ENCODE data around the gene NOL4L. TPM values are rescaled to one million over a fixed set of nuclear protein-coding genes. Genes with fewer than 3 reads are reported as not detected.
A peak's percentile ranks its signal among the peaks of the same experiment; 100 is the strongest.
"Not testable (repeated sequence)": the region's sequence is repeated elsewhere in the genome, so short reads cannot be mapped to it uniquely, and the experiment has no call there.

The NOL4L gene
- total RNA-seq, 1 donor from 2014 or later, result 19.7 TPM

DNA sequence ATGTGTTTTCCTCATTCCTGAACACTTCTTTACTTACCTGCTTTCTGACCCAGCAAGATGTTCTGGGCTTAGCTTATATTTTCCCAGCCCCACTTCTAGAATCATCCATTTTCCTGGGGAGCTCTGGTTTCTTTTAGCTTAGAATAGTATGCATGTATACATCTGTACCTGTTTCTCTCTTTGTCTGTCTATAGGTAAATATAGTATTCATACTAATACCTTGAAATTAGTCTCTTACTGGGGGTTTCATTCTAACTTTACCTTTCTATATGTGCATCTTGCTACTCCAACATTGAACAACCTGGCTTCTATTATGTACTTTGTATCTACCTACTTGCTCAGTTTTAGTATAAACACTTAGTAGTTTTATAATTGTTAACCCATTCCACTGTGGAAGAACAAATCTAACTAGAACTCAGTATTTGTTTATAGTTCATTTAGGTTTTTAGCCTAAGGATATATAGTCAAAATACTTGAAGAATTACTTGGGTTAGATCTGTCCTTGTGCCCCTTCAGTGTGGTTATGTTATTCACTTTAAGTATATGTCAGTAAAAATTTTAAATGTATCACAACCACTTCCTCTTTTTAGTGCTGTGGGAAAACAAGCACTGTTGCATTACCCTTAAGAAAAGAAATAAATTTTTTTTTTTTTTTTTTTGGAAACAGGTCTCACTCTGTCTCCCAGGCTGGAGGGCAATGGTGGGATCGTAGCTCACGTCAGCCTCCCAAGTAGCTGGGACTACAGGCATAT lies 173.0 kb downstream of the NOL4L start:
- peaks cover 2% of the 10 kb centered on the region for H3K36me3 ChIP-seq
- no peak overlapping the region for H3K4me3 ChIP-seq
- ATAC-seq (no peak), DNase-seq (no peak)
- H3K9me3 ChIP-seq, result no peaks in the 10 kb centered on the region
- no peaks in the 10 kb centered on the region for H3K27me3 ChIP-seq
- no peak overlapping the region for H3K27ac ChIP-seq
- peaks cover 3% of the 10 kb centered on the region for H3K4me1 ChIP-seq
- TF ChIP-seq, protein P1, sequence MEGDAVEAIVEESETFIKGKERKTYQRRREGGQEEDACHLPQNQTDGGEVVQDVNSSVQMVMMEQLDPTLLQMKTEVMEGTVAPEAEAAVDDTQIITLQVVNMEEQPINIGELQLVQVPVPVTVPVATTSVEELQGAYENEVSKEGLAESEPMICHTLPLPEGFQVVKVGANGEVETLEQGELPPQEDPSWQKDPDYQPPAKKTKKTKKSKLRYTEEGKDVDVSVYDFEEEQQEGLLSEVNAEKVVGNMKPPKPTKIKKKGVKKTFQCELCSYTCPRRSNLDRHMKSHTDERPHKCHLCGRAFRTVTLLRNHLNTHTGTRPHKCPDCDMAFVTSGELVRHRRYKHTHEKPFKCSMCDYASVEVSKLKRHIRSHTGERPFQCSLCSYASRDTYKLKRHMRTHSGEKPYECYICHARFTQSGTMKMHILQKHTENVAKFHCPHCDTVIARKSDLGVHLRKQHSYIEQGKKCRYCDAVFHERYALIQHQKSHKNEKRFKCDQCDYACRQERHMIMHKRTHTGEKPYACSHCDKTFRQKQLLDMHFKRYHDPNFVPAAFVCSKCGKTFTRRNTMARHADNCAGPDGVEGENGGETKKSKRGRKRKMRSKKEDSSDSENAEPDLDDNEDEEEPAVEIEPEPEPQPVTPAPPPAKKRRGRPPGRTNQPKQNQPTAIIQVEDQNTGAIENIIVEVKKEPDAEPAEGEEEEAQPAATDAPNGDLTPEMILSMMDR (IDR thresholded peaks at IDR 0.05), result no peak
- intact Hi-C loops (cut with DNase I), result no loop called here

DNA sequence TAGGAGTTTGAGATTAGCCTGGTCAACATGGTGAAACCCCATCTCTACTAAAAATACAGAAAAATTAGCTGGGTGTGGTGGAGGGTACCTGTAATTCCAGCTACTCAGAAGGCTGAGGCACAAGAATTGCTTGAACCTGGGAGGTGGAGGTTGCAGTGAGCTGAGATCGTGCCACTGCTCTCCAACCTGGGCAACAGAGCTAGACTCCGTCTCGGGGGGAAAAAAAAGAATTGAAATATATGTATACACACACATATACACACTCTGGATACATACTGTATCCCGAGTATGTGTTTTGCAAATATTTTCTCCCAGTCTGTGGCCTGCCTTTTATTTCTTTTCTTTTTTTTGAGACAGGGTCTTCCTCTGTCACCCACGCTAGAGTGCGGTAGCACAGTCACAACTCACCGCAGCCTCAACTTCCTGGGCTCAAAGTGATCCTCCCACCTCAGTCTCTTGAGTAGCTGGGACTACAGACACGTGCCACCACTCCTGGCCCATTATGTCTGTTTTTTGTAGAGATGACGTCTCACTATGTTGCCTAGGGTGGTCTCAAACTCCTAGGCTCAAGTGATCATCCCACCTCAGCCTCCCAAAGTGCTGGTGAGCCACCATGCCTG lies 177.9 kb downstream of the NOL4L start:
- not testable (repeated sequence) for ATAC-seq

DNA sequence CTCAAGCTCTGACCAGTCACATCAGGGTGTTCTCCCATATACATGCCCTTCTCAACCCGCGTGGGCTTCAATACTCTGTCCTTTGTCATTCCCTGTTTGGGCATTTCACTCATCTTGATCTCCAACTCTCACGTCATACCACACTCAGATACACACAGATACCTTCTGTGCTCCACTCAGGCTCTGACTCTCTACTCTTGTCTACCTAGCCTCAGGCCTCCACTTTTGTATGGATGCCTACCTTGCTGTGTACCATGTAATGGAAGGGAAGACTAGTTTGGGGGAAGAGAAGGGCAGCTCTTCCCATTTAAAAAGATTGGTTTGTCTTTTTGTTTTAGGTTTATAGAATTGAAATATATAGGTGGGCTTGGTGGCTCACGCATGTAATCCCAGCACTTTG lies 178.4 kb downstream of the NOL4L start:
- DNase-seq (no peak), ATAC-seq (no peak)
- peaks cover 9% of the 10 kb centered on the region for H3K36me3 ChIP-seq
- H3K27ac ChIP-seq, result no peak overlapping the region
- no peaks in the 10 kb centered on the region for H3K27me3 ChIP-seq
- intact Hi-C loops (cut with DNase I), result no loop called here
- H3K4me3 ChIP-seq, result no peak overlapping the region
- H3K4me1 ChIP-seq, result no peaks in the 10 kb centered on the region
- TF ChIP-seq, protein P1 (IDR thresholded peaks at IDR 0.05), result no peak
- H3K9me3 ChIP-seq, result no peaks in the 10 kb centered on the region

More for the DNA sequence above, 177.9 kb downstream of the NOL4L start:
- H3K27ac ChIP-seq; DNase-seq; intact Hi-C loops (cut with DNase I); H3K4me3 ChIP-seq; H3K27me3 ChIP-seq; H3K9me3 ChIP-seq; H3K36me3 ChIP-seq; H3K4me1 ChIP-seq: not testable (repeated sequence)

DNA sequence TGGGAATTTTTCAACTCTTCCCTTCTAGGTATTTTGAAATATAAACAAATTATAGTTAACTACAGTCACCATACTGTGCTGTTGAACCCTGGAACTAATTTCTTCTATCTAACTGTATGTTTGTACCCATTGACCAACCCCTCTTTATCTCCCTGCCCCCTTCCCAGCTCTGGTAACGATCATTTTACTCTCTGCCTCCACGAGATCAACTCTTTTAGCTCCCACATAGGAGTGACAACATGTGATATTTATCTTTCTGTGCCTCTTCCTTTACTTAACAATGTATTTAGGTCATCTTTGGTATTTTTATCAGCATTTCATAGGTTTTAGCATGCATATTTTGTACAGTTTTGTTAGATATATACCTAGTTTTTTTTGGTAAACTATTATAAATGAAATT lies 181.1 kb downstream of the NOL4L start:
- Histone ChIP-seq H3K27me3 (no peaks in the 10 kb centered on the region), H3K4me3 (no peak overlapping the region), H3K4me1 (no peaks in the 10 kb centered on the region), H3K36me3 (peaks cover 9% of the 10 kb centered on the region), H3K9me3 (no peaks in the 10 kb centered on the region), H3K27ac (no peak overlapping the region)
- intact Hi-C loops (cut with DNase I), result no loop called here
- TF ChIP-seq, protein P1 (IDR thresholded peaks at IDR 0.05), result no peak
- DNase-seq, result no peak
- no peak for ATAC-seq

DNA sequence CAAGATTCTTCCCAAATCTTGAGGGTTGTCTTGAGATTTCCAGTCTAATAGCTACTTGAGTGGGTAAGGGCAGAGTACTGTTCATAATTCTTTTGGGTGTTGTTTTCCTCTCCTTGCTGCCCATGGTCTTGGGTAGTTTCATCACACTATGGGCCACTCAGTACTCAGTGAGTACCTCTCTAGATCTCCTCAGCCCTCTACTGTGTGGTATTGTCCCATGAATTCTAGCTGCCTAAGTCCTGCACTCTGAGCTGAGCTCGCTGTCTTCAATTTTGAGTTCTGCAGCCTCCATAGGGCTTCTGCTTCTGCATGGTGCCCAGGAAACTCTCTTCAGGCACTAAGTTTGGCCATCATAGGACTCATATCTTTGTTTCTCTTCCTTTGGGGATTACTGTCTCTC lies 184.7 kb downstream of the NOL4L start:
- ATAC-seq (peak; percentile 62), DNase-seq (no peak)
- no peak overlapping the region for H3K27ac ChIP-seq
- H3K4me3 ChIP-seq, result no peak overlapping the region
- intact Hi-C loops (cut with DNase I), result no loop called here
- no peaks in the 10 kb centered on the region for H3K36me3 ChIP-seq
- peaks cover 4% of the 10 kb centered on the region for H3K4me1 ChIP-seq
- H3K27me3 ChIP-seq, result no peaks in the 10 kb centered on the region
- TF ChIP-seq, protein P1 (IDR thresholded peaks at IDR 0.05), result no peak
- H3K9me3 ChIP-seq, result no peaks in the 10 kb centered on the region

DNA sequence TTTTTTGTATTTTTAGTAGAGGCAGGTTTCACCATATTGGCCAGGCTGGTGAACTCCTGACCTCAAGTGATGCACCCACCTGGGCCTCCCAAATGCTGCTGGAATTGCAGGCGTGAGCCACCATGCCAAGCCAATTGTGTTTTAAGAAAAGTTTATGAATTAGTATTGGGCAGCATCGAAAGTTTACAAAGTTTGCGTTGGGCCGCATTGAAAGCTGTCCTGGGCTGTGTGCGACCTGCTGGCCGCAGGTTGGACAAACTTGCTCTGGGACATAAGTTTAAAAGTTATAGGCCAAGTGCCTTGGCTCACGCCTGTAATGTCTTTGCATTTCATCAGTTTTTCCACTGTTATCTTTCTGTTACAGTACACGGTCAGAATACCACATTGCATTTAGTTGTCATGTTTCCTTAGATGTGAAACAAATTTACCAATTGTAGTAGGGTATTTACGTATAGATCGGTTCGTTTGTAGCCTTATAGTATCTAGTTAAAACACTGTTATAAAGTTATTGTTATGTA lies 187.5 kb downstream of the NOL4L start:
- no peaks in the 10 kb centered on the region for H3K9me3 ChIP-seq
- no peaks in the 10 kb centered on the region for H3K36me3 ChIP-seq
- no peak overlapping the region for H3K4me3 ChIP-seq
- intact Hi-C loops (cut with DNase I), result no loop called here
- no peak for DNase-seq
- TF ChIP-seq, protein P1 (IDR thresholded peaks at IDR 0.05), result no peak
- peaks cover 7% of the 10 kb centered on the region for H3K4me1 ChIP-seq
- H3K27ac ChIP-seq, result no peak overlapping the region
- no peak for ATAC-seq
- H3K27me3 ChIP-seq, result no peaks in the 10 kb centered on the region
